SU-DHL-6 (cell line): ENCODE measurements around the gene GATA1.

ENCODE experiments used
- H2AFZ ChIP-seq: fragments of 200-600 bp; sonication (generic); 2 replicates; pipeline ENCODE4 v1.6.1; 2014; ENCODE audit warnings: low read depth, mild to moderate bottlenecking, moderate library complexity, mixed read lengths, antibody characterized with exemption, low read length; ENCODE audit not compliant: severe bottlenecking
- H3F3A ChIP-seq: fragments of 200-600 bp; shearing (Covaris generic); 2 replicates; pipeline ENCODE4 v1.6.0; 2016; ENCODE audit warnings: antibody characterized with exemption, mild to moderate bottlenecking; ENCODE audit not compliant: insufficient read depth
- H3K27ac ChIP-seq: fragments of 200-600 bp; sonication (generic); 2 replicates; pipeline ENCODE4 v1.5.1; 2016; ENCODE audit warnings: low read depth, mild to moderate bottlenecking, low read length, moderate library complexity, mixed read lengths
- H3K27me3 ChIP-seq: fragments of 200-600 bp; sonication (generic), shearing (Covaris generic); 2 replicates; pipeline ENCODE4 v1.6.0; 2014; ENCODE audit warnings: mild to moderate bottlenecking, low read length
- H3K36me3 ChIP-seq: fragments of 200-600 bp; sonication (generic); 2 replicates; pipeline ENCODE4 v1.6.1; 2014; ENCODE audit warnings: mild to moderate bottlenecking, low read length, mixed read lengths
- H3K4me2 ChIP-seq: fragments of 300-600, 200-600 bp; shearing (Covaris generic), sonication (generic); 2 replicates; pipeline ENCODE4 v1.6.0; 2014; ENCODE audit warnings: low read length, low read depth, mild to moderate bottlenecking; ENCODE audit not compliant: poor library complexity, severe bottlenecking
- H3K4me3 ChIP-seq: fragments of 200-600 bp; sonication (generic); 2 replicates; pipeline ENCODE4 v1.5.1; 2014; ENCODE audit warnings: antibody characterized with exemption, low read length, mild to moderate bottlenecking, mixed read lengths; ENCODE audit not compliant: insufficient read depth, poor library complexity, severe bottlenecking
- H3K79me2 ChIP-seq: fragments of 200-600 bp; sonication (generic); 2 replicates; pipeline ENCODE4 v1.6.1; 2014; ENCODE audit warnings: mild to moderate bottlenecking, low read length, moderate library complexity; ENCODE audit not compliant: insufficient read depth
- H3K9ac ChIP-seq: fragments of 200-600 bp; sonication (generic); 2 replicates; pipeline ENCODE4 v1.7.0; 2014; ENCODE audit warnings: mild to moderate bottlenecking, low read length
- H3K9me2 ChIP-seq: fragments of 200-600 bp; sonication (generic); replicated peaks from 2 replicates; pipeline ENCODE4 v1.6.1; 2014; ENCODE audit warnings: low read length; ENCODE audit not compliant: insufficient read depth
- H3K9me3 ChIP-seq: fragments of 200-600 bp; sonication (generic); 2 replicates; pipeline ENCODE4 v1.6.1; 2014; ENCODE audit warnings: low read length, mixed read lengths; ENCODE audit not compliant: insufficient read depth
- H4K20me1 ChIP-seq: fragments of 200-600 bp; sonication (generic); 2 replicates; pipeline ENCODE4 v1.6.1; 2014; ENCODE audit warnings: low read depth, mild to moderate bottlenecking, antibody characterized with exemption, low read length, moderate library complexity, mixed read lengths
- EZH2phosphoT487 ChIP-seq: fragments of 200-600 bp; sonication (generic), shearing (Covaris generic); conservative IDR thresholded peaks from 2 replicates; pipeline ENCODE4 v1.6.1; 2018; ENCODE audit warnings: mild to moderate bottlenecking, antibody characterized with exemption, low read length, moderate library complexity, mixed read lengths
- TF ChIP-seq, protein P1 (sequence below): fragments of 200-600 bp; sonication (generic); IDR thresholded peaks from one replicate; pipeline ENCODE4 v1.5.1; 2017; ENCODE audit warnings: antibody characterized with exemption, mild to moderate bottlenecking, low read length, moderate library complexity; ENCODE audit not compliant: insufficient read depth, poor library complexity, severe bottlenecking

The GATA1 gene

DNA sequence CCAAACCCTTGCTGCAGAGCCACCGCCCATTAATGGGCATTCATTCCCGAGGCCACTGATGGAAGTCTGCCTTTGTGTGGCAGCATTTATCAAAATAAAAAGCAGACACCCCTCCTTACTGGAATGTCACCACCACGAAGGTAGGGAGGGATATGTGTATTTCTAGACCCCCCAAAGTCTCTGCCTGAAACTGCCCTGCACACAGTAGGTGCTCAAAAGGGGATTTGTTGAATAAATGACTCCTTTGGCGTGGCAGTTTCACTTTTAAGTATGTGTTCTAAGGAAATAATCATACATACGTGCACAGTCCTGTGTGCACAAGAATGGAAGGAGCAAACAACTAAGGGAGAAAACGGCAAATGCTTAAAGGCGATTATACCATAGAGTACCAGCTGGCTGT, 48.5 kb upstream of the GATA1 start:
- Histone ChIP-seq H4K20me1 (no peaks in the 10 kb centered on the region), H3K9ac (peak overlapping the region; percentile 65), H3K4me3 (peak overlapping the region; percentile 66), H3K27ac (peak overlapping the region; percentile 86), H3K79me2 (no peaks in the 10 kb centered on the region), H3K4me2 (peak overlapping the region; percentile 92), H2AFZ (peak overlapping the region; percentile 83), H3K27me3 (no peaks in the 10 kb centered on the region), H3K9me3 (no peaks in the 10 kb centered on the region), H3F3A (no peaks in the 10 kb centered on the region), H3K9me2 (no peaks in the 10 kb centered on the region), H3K36me3 (no peaks in the 10 kb centered on the region)
- TF ChIP-seq EZH2phosphoT487 = no peak
- TF ChIP-seq, protein P1, sequence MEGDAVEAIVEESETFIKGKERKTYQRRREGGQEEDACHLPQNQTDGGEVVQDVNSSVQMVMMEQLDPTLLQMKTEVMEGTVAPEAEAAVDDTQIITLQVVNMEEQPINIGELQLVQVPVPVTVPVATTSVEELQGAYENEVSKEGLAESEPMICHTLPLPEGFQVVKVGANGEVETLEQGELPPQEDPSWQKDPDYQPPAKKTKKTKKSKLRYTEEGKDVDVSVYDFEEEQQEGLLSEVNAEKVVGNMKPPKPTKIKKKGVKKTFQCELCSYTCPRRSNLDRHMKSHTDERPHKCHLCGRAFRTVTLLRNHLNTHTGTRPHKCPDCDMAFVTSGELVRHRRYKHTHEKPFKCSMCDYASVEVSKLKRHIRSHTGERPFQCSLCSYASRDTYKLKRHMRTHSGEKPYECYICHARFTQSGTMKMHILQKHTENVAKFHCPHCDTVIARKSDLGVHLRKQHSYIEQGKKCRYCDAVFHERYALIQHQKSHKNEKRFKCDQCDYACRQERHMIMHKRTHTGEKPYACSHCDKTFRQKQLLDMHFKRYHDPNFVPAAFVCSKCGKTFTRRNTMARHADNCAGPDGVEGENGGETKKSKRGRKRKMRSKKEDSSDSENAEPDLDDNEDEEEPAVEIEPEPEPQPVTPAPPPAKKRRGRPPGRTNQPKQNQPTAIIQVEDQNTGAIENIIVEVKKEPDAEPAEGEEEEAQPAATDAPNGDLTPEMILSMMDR = no peak

DNA sequence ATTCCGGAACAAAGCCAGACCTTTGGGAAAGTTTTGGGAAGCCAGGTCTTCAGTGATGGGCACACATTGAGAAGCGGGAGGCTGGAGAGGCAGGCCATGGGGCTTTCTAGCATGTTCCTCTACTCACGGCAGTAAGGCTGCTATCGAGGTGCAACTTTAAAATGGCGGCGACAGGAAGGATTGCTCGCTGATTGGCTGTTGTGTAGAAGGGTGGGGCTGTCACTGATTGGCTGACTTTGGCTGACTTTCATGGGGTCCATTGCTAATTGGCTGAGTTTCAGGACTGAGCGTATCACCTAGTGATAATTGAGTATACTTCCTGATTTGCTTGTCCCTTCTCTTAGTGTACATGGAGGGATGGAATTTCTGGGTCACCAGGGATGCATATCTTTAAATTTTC, 44.6 kb upstream of the GATA1 start:
- no peak overlapping the region for H3K27ac ChIP-seq
- H4K20me1 ChIP-seq = no peaks in the 10 kb centered on the region
- H2AFZ ChIP-seq = no peak overlapping the region
- no peaks in the 10 kb centered on the region for H3K9me3 ChIP-seq
- no peaks in the 10 kb centered on the region for H3F3A ChIP-seq
- H3K4me3 ChIP-seq = no peak overlapping the region
- no peaks in the 10 kb centered on the region for H3K36me3 ChIP-seq
- no peak overlapping the region for H3K4me2 ChIP-seq
- no peak overlapping the region for H3K9ac ChIP-seq
- no peaks in the 10 kb centered on the region for H3K27me3 ChIP-seq
- TF ChIP-seq, protein P1 = no peak
- TF ChIP-seq EZH2phosphoT487 = no peak
- no peaks in the 10 kb centered on the region for H3K79me2 ChIP-seq
- H3K9me2 ChIP-seq = no peaks in the 10 kb centered on the region

DNA sequence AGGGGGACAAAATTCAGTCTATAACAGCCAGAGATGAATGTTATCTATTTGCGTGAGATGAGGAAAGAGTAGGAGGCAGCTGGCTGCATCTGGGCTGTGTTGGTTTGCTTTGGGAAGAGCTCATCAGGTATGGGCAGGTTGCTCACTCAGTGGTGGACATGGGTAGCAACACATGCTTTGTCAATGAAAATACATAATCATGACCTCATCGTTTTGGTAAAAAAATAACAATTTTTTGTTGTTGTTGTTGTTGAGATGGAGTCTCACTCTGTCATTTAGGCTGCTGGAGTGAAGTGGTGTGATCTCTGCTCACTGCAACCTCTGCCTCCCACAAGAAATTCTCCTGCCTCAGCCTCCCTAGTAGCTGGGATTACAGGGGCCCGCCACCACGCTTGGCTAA, 41.2 kb upstream of the GATA1 start:
- Histone ChIP-seq H3K4me2 (no peak overlapping the region), H3K9ac (no peak overlapping the region)

More for the DNA sequence above, 41.2 kb upstream of the GATA1 start:
- no peak overlapping the region for H2AFZ ChIP-seq
- H4K20me1 ChIP-seq = no peaks in the 10 kb centered on the region
- H3K27me3 ChIP-seq = no peaks in the 10 kb centered on the region
- H3K36me3 ChIP-seq = no peaks in the 10 kb centered on the region
- no peak overlapping the region for H3K27ac ChIP-seq
- H3K4me3 ChIP-seq = no peak overlapping the region
- no peaks in the 10 kb centered on the region for H3K79me2 ChIP-seq
- no peaks in the 10 kb centered on the region for H3F3A ChIP-seq
- H3K9me2 ChIP-seq = no peaks in the 10 kb centered on the region
- H3K9me3 ChIP-seq = no peaks in the 10 kb centered on the region
- TF ChIP-seq, protein P1 = no peak
- no peak for TF ChIP-seq EZH2phosphoT487
